GM18508 (cell line): Measurements from ENCODE around the gene TRIM8.

Source experiments
- ATAC-seq: cut with Tn5 transposase; IDR thresholded peaks from one replicate; pipeline ENCODE4 v1.9.1; 2021; ENCODE audit warnings: moderate number of reproducible peaks; ENCODE audit not compliant: insufficient read depth, unreplicated experiment

The TRIM8 gene

DNA sequence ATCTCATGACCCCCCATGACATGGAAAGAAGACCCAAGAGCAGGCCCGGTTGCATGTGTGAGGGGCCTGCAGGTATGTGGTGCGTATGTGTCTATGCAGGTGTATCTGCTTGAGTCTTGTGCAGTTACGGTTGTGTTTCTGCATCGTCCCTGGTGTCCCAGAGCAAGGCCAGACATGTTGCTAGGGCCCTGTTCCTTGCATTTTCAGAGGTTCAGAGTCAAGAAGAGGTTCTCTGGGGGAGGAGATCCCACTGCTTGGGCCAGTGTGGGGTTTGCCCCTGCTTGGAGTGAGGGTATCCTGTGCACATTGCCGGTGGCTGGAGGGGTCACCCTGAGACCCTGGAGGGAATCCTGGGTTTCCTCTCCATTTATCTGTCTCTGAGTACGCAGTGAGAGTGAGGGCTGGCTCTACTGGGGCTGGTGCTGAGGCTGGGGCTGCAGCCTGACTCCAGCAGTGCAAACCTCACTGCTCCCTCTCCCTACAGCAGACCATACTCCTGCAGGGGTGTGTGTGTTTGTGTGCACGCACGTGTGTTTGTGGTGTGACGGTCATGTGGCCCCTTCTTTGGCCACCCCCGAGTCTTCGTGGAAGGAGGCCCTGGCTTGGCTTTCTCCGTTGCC is 4.1 kb downstream of the TRIM8 start:
- ATAC-seq: no peak

- ATAC-seq: no peak
Observed at GRCh38 chr10:102648889-102649796, 4.9 kb downstream of the TRIM8 start.

DNA sequence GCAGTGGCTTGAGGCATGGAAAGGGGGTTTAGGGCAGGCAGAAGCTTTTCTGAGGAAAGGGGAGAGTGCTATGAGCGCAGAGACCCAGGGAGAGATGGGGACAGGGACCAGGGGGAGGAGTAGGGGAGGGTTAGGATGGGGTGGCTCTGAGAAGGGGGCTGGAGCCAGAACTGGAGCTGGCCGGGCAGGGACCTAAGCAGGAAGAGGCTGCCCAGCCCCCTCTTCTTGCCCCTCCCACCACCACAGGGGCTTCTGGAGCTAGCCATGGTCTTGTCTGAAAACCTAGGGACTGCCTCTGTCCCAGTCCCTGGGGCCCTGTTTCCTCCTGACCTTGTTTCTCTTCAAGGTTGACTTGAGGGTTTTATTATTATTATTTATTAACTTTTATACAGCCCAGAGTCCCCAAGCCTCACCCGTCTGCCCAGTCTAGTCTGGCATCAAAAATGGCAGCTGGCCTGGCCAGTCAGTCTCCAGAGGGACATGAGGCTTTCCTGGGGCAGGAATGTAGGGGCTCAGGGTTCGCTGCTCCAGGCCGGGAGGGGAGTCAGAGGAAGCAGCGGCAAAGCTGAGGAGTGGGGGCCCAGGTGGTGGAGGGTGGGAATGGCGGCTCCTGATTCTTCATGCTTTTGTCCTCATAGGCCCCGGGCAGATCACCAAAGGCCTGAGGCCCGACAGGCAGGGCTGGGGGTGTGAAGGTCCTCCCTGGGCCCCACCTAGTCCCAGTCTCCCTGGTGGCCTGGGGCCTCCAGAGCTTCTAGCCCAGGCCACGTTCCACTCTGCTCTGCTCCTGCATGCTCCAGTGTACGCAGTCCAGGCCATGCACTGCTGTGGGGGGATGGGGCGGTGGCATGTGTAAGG is 5.7 kb downstream of the TRIM8 start:
- no peak for ATAC-seq

- no peak for ATAC-seq
Observed at GRCh38 chr10:102650655-102651454, 6.6 kb downstream of the TRIM8 start.

DNA sequence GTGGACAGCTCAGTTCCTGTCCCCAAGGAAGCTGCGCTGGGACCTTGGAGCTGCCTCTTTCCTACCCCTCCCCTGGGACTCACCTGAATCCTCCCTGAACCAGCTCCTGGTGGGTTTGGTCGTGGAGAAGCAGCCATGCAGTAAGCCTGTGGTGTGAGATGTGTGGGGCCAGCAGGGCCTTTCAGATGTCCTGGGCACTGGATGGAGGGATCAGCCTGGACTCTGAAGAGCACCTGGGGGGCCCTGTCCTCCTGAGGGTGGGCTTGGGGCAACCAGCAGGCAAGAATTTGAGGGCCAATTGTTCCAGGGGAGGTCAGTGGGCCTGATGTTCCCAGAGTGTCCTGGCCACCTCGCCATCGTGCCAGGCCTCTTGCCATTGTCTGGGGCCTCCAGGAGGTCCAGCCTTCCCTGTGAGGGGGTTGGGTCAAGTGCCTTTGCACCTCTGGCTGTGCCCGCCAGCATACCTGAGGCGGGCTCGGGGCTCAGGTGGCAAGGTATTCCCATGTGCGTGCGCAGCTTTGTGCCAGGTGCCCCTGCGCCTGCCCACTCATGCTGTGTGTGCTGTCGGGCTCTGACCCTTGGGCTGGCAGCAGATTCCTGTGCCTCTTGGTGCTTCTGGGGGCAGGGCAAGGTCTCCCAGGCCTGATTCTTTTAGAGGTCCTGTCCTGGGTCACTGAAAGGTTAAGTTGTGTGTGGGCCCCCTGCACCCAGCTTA is 7.3 kb downstream of the TRIM8 start:
- no peak for ATAC-seq

DNA sequence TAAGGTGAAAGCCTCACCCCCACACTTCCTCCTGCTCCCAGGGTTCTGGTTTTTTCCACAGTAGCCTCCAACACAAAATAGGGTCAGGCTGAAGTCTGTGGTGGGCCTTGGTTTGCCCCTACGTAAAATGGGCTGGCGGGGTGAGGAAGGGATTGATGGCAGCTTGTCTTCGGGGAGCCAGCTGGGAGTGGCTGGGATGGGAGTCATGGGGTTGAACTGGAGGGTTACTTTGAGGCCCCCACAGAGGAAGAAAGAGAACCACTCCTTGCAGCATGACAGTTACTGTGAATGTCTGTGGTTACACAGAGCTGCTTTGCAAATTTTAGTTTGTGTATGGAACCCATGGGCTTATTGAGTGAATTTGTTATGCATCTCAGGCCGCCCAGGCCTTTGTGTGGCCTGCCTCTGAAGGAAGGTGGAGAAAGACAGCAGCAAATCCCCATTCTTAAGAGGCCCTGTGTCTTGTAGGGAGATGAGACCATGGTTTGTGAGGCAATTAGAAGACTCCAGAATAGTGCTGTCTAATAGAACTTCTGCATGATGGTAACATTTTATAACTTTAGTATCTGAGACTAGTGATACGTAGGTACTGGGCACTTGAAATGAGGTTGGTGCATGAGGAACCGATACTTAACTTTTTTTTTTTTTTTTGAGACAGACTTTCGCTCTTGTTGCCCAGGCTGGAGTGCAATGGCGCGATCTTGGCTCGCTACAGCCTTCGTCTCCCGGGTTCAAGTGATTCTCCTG is 8.1 kb downstream of the TRIM8 start:
- ATAC-seq: no peak

DNA sequence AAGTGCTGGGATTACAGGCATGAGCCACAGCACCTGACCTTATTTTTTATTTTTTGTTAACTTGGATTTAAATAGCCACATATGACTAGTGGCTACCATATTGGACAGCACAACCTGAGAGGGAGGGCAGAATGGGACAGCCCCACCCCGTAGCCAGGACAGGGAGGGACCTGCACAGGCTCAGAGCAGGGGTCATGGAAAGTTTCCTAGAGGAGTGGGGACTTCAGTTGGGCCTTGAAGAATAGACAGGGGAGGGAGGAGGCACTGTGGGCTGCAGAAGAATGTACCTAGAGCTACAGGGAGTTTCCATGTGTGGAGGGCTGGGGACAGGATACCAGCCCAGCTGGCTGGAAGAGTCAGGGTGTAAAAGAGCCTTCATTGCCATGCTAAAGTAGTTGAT is 8.8 kb downstream of the TRIM8 start:
- no peak for ATAC-seq

DNA sequence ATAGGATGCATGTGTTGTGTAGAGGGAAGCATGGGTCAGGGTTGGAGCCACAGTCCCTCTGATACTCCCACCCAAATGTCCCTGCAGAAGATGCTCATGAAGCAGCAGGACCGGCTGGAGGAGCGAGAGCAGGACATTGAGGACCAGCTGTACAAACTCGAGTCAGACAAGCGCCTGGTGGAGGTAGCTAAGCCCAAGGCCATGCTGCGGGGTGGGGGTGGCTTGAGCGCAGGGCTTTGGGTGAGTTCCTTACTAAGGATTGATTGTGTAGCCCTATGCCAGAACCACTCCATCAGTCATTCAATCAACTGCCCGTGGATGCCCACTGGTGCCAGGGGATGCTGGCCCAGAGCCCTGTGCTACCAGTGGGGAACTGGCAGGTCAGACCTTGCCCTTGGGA is 10.3 kb downstream of the TRIM8 start:
- ATAC-seq: no peak

DNA sequence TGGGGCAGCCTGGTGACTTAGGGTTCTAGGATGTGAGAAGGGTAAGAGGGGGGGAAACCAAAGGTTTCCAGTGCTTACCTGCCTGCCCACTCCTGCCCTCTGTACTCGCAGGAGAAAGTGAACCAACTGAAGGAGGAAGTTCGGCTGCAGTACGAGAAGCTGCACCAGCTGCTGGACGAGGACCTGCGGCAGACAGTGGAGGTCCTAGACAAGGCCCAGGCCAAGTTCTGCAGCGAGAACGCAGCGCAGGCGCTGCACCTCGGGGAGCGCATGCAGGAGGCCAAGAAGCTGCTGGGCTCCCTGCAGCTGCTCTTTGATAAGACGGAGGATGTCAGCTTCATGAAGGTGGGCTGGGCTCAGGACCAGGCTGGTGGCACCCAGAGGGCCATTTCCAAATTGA is 10.7 kb downstream of the TRIM8 start:
- ATAC-seq: no peak

DNA sequence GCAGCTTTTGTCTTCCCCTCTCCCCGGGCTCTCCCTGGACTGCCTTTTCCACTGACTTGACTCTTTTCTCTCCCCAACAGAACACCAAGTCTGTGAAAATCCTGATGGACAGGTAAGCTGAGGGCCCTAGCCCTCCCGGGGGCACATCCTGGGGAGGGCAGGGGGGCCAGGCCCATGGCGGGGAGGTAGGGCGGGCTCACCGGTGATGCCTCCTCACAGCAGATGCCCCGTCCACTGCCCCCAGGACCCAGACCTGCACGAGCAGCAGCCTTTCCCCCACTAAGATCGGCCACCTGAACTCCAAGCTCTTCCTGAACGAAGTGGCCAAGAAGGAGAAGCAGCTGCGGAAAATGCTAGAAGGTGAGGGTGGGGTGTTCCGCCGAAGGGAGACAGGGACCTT is 11.7 kb downstream of the TRIM8 start:
- ATAC-seq: no peak

DNA sequence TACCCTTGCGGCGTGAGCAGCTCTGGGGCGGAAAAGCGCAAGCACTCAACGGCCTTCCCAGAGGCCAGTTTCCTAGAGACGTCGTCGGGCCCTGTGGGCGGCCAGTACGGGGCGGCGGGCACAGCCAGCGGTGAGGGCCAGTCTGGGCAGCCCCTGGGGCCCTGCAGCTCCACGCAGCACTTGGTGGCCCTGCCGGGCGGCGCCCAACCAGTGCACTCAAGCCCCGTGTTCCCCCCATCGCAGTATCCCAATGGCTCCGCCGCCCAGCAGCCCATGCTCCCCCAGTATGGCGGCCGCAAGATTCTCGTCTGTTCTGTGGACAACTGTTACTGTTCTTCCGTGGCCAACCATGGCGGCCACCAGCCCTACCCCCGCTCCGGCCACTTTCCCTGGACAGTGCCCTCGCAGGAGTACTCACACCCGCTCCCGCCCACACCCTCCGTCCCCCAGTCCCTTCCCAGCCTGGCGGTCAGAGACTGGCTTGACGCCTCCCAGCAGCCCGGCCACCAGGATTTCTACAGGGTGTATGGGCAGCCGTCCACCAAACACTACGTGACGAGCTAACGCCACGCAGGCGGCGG is 12.6 kb downstream of the TRIM8 start:
- ATAC-seq: no peak

DNA sequence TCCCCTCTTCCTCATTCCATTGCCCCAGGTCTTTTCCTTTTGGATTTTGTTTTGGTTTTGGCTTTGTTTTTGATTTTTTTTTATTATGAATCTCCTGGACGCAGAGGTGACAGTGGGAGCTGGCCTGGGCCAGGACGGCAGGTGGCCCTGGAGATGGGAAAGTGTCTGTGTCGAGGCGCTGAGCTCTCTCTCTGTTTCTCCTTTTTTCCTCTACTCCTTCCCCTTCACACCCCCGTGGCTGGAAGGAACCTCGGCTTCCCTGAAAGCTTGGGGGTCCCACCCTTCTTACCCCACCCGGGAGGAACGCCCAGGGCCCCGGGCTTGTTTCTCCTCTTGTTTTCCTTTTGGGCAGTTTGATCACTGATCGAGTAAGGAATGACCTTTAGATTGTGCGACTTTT is 13.2 kb downstream of the TRIM8 start:
- ATAC-seq: no peak

GRCh38 chr10:102657984-102658724 is 13.9 kb downstream of the TRIM8 start:
- ATAC-seq: no peak

- no peak for ATAC-seq
Observed at GRCh38 chr10:102658802-102659201, 14.5 kb downstream of the TRIM8 start.

GRCh38 chr10:102660888-102661657 is 16.8 kb downstream of the TRIM8 start:
- ATAC-seq: no peak

- ATAC-seq: no peak
Observed at GRCh38 chr10:102661658-102662028, 17.4 kb downstream of the TRIM8 start.

DNA sequence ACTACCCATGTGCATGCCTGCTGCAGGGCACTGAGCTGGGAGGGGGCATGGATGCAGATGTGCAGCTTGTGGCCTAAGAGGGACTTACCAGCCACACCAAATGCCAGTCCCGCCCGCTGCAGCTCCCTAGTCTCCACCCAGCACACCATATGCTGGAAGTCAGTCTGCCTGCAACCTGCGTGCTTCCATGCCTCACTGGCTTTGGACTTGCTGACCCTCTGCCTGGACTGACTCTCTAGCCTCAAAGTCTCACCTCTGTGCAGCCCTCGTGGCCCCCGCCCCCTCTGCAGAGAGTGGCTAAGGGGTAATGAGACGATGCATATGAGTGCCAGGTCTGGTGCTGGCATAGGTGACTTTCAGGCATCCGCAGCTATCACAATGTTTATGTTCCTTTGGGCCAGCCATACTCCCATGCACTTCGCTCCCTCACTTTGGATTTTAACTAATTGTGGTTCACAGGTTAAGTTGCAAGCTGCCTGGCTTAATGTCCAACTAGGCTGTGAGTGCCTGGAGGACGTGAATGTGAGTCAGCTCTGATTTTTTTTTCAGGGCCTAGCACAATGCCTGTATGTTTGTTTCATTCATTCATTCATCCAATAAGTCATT is 21.7 kb downstream of the TRIM8 start:
- ATAC-seq: no peak
